NCI-H128 (cell line): ENCODE data around the gene DICER1.
A peak's percentile ranks its signal among the peaks of the same experiment; 100 is the strongest.

ENCODE experiments used
- DNase-seq: peaks from one replicate; lab custom pipeline; 2025; ENCODE audit not compliant: unreplicated experiment; lab: John Stamatoyannopoulos, UW

DICER1 gene

GRCh38 chr14:95125915-95126314 lies 31.4 kb downstream of the DICER1 start:
- DNase-seq = no peak

GRCh38 chr14:95125221-95125620 lies 32.1 kb downstream of the DICER1 start:
- DNase-seq = no peak

GRCh38 chr14:95123891-95124579 lies 33.3 kb downstream of the DICER1 start:
- DNase-seq = no peak

GRCh38 chr14:95122621-95122945 lies 34.7 kb downstream of the DICER1 start:
- no peak for DNase-seq

- DNase-seq = no peak
Measured at GRCh38 chr14:95121911-95122620, 35.3 kb downstream of the DICER1 start.

- no peak for DNase-seq
Measured at GRCh38 chr14:95119336-95119735, 38.0 kb downstream of the DICER1 start.

- no peak for DNase-seq
Measured at GRCh38 chr14:95117937-95118721, 39.2 kb downstream of the DICER1 start.

GRCh38 chr14:95113476-95113875 lies 43.9 kb downstream of the DICER1 start:
- no peak for DNase-seq

- DNase-seq = no peak
Measured at GRCh38 chr14:95111507-95112164, 45.7 kb downstream of the DICER1 start.

GRCh38 chr14:95110178-95110577 lies 47.2 kb downstream of the DICER1 start:
- no peak for DNase-seq

GRCh38 chr14:95107711-95108110 lies 49.6 kb downstream of the DICER1 start:
- DNase-seq = no peak

- no peak for DNase-seq
Measured at GRCh38 chr14:95106971-95107370, 50.4 kb downstream of the DICER1 start.

GRCh38 chr14:95104911-95105310 lies 52.4 kb downstream of the DICER1 start:
- no peak for DNase-seq

GRCh38 chr14:95102680-95103044 lies 54.7 kb downstream of the DICER1 start:
- DNase-seq = no peak

- no peak for DNase-seq
Measured at GRCh38 chr14:95101736-95102679, 55.3 kb downstream of the DICER1 start.

- peak; percentile 32 for DNase-seq
Measured at GRCh38 chr14:95098984-95099599, 58.2 kb downstream of the DICER1 start.

- no peak for DNase-seq
Measured at GRCh38 chr14:95097385-95097784, 59.9 kb downstream of the DICER1 start.

GRCh38 chr14:95096476-95096875 lies 60.9 kb downstream of the DICER1 start:
- no peak for DNase-seq

- no peak for DNase-seq
Measured at GRCh38 chr14:95095996-95096395, 61.3 kb downstream of the DICER1 start.

GRCh38 chr14:95092723-95093122 lies 64.6 kb downstream of the DICER1 start:
- no peak for DNase-seq
